ENCODE results near the gene MAP2K2.

MAP2K2 gene

DNA sequence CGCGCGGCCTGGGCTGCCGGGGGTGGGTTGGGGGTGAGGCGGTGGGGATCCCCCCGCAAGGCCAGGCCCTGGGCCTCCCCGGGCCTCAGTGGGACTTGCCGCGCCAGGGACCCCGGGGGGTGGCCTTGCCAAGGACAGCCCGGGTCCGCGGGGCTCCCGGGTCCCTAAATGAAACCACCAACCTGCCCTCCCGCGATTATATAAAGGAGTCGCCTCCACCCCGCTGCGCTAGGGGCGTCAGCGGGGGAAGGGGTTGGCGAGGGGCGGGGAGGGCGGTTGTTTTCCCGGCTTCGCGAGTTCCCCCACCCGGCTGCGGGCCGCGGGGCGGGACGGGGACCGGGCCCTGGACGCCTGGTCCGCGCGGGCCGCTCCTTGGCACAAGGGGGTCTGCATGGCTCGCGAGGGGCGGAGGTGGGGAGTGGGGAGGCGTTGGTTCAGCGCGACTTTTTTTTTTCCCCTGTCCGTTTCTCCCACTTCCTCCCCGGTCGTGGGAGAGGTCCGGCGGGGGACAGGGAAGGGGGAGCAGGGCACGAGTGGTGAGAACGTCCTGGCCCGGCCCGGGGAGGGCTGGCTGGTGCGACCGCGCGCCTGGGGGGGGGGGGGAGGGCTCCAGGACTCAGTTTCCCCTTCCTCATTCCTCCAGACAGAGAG is 56.4 kb downstream of the MAP2K2 start:
- TF ChIP-seq, protein P1, sequence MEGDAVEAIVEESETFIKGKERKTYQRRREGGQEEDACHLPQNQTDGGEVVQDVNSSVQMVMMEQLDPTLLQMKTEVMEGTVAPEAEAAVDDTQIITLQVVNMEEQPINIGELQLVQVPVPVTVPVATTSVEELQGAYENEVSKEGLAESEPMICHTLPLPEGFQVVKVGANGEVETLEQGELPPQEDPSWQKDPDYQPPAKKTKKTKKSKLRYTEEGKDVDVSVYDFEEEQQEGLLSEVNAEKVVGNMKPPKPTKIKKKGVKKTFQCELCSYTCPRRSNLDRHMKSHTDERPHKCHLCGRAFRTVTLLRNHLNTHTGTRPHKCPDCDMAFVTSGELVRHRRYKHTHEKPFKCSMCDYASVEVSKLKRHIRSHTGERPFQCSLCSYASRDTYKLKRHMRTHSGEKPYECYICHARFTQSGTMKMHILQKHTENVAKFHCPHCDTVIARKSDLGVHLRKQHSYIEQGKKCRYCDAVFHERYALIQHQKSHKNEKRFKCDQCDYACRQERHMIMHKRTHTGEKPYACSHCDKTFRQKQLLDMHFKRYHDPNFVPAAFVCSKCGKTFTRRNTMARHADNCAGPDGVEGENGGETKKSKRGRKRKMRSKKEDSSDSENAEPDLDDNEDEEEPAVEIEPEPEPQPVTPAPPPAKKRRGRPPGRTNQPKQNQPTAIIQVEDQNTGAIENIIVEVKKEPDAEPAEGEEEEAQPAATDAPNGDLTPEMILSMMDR (IDR thresholded peaks at IDR 0.05; ENCODE audit: control insufficient read depth, extremely low read depth, insufficient read depth) = no peak
- DNase-seq (ENCODE audit: low read depth) = no peak
- peak overlapping the region; percentile 39 for H3K4me3 ChIP-seq (ENCODE audit: low read depth, low read length)

DNA sequence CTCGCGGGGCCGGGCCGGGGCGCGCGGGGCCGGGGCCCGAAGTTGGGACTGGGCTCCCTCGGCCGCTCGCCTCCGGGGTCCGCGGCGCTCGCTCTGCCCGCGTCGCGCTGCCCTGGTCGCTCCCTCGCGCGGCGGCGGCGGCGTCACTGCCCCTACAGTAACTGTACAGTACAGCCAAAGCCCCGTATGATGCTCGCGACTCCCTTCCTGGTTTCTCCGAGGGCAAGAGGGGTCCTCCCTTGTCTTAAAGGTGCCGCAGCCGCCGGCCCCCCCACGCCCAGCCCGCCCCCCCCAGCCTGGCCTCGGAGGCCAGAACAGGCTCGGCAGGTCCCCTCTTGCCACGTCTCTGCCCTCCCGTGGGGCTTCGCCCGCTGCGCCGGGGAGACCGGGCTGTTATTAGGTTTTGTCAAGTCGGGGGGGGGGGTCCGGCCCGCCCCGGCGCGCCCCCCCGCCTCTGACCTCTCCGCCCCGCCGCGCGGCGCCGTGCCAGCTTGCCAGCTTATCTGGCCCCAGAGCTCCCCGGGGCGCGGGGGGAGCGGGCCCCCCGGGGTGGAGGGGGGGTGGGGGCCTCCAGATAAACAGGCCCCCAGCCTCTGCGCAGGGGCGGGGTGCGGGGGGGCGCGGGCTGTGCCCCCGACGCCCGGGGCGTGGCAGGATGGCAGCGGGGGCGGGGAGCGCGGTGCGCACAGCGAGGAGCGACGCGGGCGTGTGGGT is 57.1 kb downstream of the MAP2K2 start, which contains the start of gene ZBTB7A:
TSS of gene ZBTB7A (minus strand) at position 218 of the 714 bp plus-strand sequence. CDS start 11,667 bp downstream, outside the sequence.
- TF ChIP-seq, protein P1 (IDR thresholded peaks at IDR 0.05; ENCODE audit: control insufficient read depth, extremely low read depth, insufficient read depth) = no peak
- DNase-seq (ENCODE audit: low read depth) = no peak

DNA sequence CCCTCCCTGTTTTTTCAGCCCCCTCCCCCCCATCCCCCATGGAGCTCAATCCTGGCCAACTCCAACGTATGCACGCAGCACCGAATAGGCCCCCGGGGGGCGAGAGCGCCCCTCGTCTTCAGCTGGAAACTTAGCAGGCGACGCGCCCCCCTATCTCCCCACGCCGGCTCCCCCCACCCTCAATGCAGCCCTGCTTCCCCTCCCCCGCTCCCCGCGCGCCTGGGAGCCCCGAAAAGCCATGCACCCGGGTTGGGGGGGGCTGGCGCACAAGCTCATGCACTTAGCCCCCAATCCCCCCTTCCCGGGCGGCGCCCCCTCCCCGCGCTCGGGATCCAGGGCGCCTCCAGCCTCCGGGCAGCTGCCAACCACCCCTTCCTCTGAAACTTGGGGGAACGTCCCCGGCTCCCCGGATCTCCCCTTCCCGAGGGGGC is 57.7 kb downstream of the MAP2K2 start:
- TF ChIP-seq, protein P1 (IDR thresholded peaks at IDR 0.05; ENCODE audit: control insufficient read depth, extremely low read depth, insufficient read depth) = no peak
- DNase-seq (ENCODE audit: low read depth) = no peak
- peak overlapping the region; percentile 73 for H3K4me3 ChIP-seq (ENCODE audit: low read depth, low read length)

More for the DNA sequence above, 57.1 kb downstream of the MAP2K2 start, which contains the start of gene ZBTB7A:
- peak within 1 kb of the TSS; percentile 73 for H3K4me3 ChIP-seq (ENCODE audit: low read depth, low read length)

DNA sequence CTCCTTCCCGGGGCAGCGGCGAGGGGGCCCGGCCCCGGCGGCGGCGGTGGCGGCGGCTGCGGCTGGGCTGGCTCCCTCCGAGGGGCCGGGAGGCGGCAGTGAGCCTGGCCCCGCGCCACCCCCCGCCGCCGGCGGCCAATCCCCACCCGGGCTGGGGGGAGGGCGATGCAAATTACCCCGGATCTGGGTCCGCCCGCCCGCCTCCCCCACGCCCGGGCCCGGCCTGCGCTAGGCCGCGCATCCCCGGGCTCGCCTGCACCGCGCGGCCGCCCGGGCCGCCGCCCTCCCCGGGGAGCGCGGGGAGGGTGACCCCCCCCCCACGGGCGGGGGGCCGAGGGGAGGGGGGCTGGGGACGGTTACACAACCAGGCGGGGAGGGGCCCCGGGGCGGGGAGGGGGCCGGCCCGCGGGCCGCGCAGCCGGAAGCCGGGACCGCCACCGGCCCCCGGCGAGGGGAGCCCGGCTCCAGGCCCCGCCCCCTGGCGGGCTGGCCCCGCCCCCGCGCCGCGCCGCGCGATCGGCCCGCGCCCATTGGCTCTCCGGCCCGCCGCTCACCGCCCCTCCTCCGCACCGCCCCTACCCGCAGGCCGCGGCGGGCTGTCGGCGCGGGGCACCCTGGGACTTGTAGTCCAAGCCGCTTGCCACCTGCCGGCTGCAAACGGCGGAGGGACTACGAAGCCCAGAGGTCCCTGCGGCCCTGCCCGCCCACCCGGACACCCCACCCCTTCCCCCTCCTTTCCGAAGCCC is 58.3 kb downstream of the MAP2K2 start:
- peak overlapping the region; percentile 73 for H3K4me3 ChIP-seq (ENCODE audit: low read depth, low read length)
- TF ChIP-seq, protein P1 (IDR thresholded peaks at IDR 0.05; ENCODE audit: control insufficient read depth, extremely low read depth, insufficient read depth) = no peak
- peak; percentile 81 for DNase-seq (ENCODE audit: low read depth)

DNA sequence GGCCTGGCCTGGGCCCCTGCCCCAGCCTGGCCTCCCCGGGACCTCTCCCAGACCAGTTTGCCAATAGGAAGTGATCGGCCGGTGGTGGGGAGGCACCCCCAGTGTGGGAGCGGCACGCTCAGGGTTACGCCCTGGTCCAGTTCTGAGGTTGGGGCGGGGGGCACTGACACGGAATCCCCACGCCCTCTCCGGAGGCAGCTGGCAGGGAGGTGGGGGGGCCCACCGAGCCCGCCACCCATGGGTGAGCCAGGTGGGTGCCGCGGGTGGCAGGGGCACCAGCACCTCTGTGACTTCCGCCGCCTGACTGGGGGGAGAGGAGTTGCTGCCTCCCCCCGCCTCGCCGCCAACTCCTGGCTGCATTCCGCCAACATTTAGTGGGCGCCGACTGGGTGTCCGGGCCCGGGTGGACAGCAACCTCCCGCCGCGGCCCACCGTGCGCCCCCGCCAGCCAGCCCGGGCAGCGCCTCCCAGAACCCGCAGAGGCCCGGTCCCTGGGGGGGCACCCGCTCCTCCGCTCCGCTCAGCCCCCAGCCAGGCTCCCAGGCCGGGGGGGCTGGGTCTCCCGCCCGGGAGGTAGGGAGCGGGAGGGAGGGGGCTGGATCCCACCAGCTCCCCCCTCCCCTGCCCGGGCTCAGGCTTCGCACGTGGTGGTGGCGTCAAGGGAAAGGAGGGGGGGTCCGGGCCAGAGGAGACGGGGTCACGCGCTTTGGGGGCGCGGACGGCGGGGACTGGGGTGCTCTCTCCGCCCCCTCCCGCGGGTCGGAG is 59.2 kb downstream of the MAP2K2 start:
- H3K4me3 ChIP-seq (ENCODE audit: low read depth, low read length) = peak overlapping the region; percentile 86
- no peak for DNase-seq (ENCODE audit: low read depth)
- TF ChIP-seq, protein P1 (IDR thresholded peaks at IDR 0.05; ENCODE audit: control insufficient read depth, extremely low read depth, insufficient read depth) = no peak

DNA sequence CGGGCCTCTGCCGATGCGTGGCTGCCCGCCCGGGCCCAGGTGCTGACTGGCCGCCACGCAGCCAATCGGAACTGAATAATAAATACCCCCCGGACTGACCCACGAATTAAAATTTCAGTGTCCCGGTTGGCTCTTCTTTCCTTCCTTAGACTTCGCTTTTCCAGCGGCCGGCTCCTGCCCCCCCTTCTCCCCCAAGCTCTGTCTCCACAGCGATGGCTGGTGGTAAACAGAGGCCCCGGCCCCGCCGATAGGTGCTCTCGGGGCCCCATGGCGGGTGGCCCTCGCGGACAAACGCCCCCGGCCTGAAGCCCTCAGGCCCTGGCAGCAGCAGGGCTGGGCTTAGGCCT is 59.8 kb downstream of the MAP2K2 start:
- TF ChIP-seq, protein P1 (IDR thresholded peaks at IDR 0.05; ENCODE audit: control insufficient read depth, extremely low read depth, insufficient read depth) = no peak
- DNase-seq (ENCODE audit: low read depth) = no peak
- H3K4me3 ChIP-seq (ENCODE audit: low read depth, low read length) = peak overlapping the region; percentile 86

All from LNCaP clone FGC (cell line).